IMR-90 (cell line): ENCODE data around the gene ELAVL4. TPM values are rescaled to one million over a fixed set of nuclear protein-coding genes. Genes with fewer than 3 reads are reported as not detected.

Source experiments
- ATAC-seq: fragments of 200-7000 bp; cut with Tn5 transposase; 2 replicates; pipeline ENCODE4 v1.9.1; 2020; ENCODE audit warnings: low read depth, mild to moderate bottlenecking, moderate library complexity
- BruUV-seq: library from RNA; stranded (reverse); fragments of 400-500 nt; replicated peaks from 2 replicates; lab custom pipeline; 2021; lab: Mats Ljungman, UMichigan
- CTCF ChIA-PET: fragments of 300-600 bp; formaldehyde crosslinking; extraction: SDS; loops from one replicate; lab custom pipeline; 2021; ENCODE audit warnings: antibody characterized with exemption; lab: Yijun Ruan, JAX
- POLR2A ChIA-PET: fragments of 300-600 bp; sonication (Branson Sonifier 250); formaldehyde crosslinking; loops from one replicate; lab custom pipeline; 2022; ENCODE audit warnings: antibody characterized with exemption; ENCODE audit not compliant: unreplicated experiment; lab: Charles Lee
- DNase-seq: peaks from one replicate; pipeline ENCODE4 v3.0.0; 2013
- H2AFZ ChIP-seq: replicated peaks from 2 replicates; pipeline ENCODE3; 2013; ENCODE audit warnings: low read length, mild to moderate bottlenecking; ENCODE audit not compliant: poor library complexity
- H2AK5ac ChIP-seq: 2 replicates; pipeline ENCODE4 v1.6.1; 2013; ENCODE audit warnings: low read depth, low read length, inconsistent platforms
- H2AK9ac ChIP-seq: replicated peaks from 2 replicates; pipeline ENCODE3; 2013; ENCODE audit warnings: mild to moderate bottlenecking, low read depth, low read length, moderate library complexity; ENCODE audit not compliant: poor library complexity
- H2BK120ac ChIP-seq: 2 replicates; pipeline ENCODE4 v1.6.1; 2013; ENCODE audit warnings: low read depth, low read length, inconsistent platforms
- H2BK15ac ChIP-seq: 3 replicates; pipeline ENCODE4 v1.6.1; 2013; ENCODE audit warnings: low read depth, low read length, inconsistent platforms
- H2BK20ac ChIP-seq: 2 replicates; pipeline ENCODE4 v1.6.1; 2013; ENCODE audit warnings: low read depth, mild to moderate bottlenecking, inconsistent platforms, low read length, moderate library complexity
- H2BK5ac ChIP-seq: 2 replicates; pipeline ENCODE4 v1.6.1; 2013; ENCODE audit warnings: mild to moderate bottlenecking, low read depth, low read length, inconsistent platforms; ENCODE audit not compliant: poor library complexity, severe bottlenecking
- H3K14ac ChIP-seq: replicated peaks from 2 replicates; pipeline ENCODE4 v1.6.1; 2013; ENCODE audit warnings: low read depth, low read length, inconsistent platforms
- H3K18ac ChIP-seq: 2 replicates; pipeline ENCODE4 v1.6.1; 2013; ENCODE audit warnings: low read depth, low read length, control low read depth
- H3K23ac ChIP-seq: 2 replicates; pipeline ENCODE4 v1.6.1; 2013; ENCODE audit warnings: low read depth, low read length, inconsistent platforms
- H3K27ac ChIP-seq: 2 replicates; pipeline ENCODE4 v1.5.1; 2013; ENCODE audit warnings: mild to moderate bottlenecking, control low read depth, low read length; ENCODE audit not compliant: insufficient read depth
- H3K27me3 ChIP-seq: 2 replicates; pipeline ENCODE4 v1.6.1; 2013; ENCODE audit warnings: low read length; ENCODE audit not compliant: control insufficient read depth, insufficient read depth
- H3K36me3 ChIP-seq: 2 replicates; pipeline ENCODE4 v1.6.1; 2013; ENCODE audit warnings: low read length, mixed read lengths; ENCODE audit not compliant: control insufficient read depth, insufficient read depth
- H3K4ac ChIP-seq: 2 replicates; pipeline ENCODE4 v1.6.1; 2013; ENCODE audit warnings: low read depth, low read length, inconsistent platforms
- H3K4me1 ChIP-seq: 2 replicates; pipeline ENCODE4 v1.6.1; 2013; ENCODE audit warnings: low read length, mixed read lengths; ENCODE audit not compliant: control insufficient read depth, insufficient read depth
- H3K4me2 ChIP-seq: 2 replicates; pipeline ENCODE4 v1.6.1; 2013; ENCODE audit warnings: low read depth, mild to moderate bottlenecking, control low read depth, low read length, moderate library complexity
- H3K4me3 ChIP-seq: 2 replicates; pipeline ENCODE4 v1.5.1; 2013; ENCODE audit warnings: low read depth, mild to moderate bottlenecking, control low read depth, low read length, moderate library complexity; ENCODE audit not compliant: insufficient read depth
- H3K56ac ChIP-seq: 2 replicates; pipeline ENCODE4 v1.6.1; 2013; ENCODE audit warnings: low read length, inconsistent platforms; ENCODE audit not compliant: insufficient read depth; ENCODE audit errors: extremely low read depth
- H3K79me1 ChIP-seq, 2 experiments: 2 replicates each; pipeline ENCODE4 v1.6.1; 2013; ENCODE audit warnings: low read length in 2 of 2, inconsistent platforms in 1 of 2, low read depth in 1 of 2
- H3K9ac ChIP-seq: 2 replicates; pipeline ENCODE4 v1.6.1; 2013; ENCODE audit warnings: low read depth, low read length, control low read depth
- H3K9me1 ChIP-seq: 2 replicates; pipeline ENCODE4 v1.6.1; 2013; ENCODE audit warnings: low read length, inconsistent platforms; ENCODE audit not compliant: insufficient read depth
- H3K9me3 ChIP-seq: 2 replicates; pipeline ENCODE4 v1.6.1; 2013; ENCODE audit warnings: low read length; ENCODE audit not compliant: control insufficient read depth, insufficient read depth
- H4K20me1 ChIP-seq: 2 replicates; pipeline ENCODE4 v1.6.1; 2013; ENCODE audit warnings: low read length, inconsistent platforms; ENCODE audit not compliant: insufficient read depth
- H4K5ac ChIP-seq: 2 replicates; pipeline ENCODE4 v1.6.1; 2013; ENCODE audit warnings: mild to moderate bottlenecking, low read depth, low read length, control low read depth
- H4K8ac ChIP-seq, 2 experiments: 2 replicates each; pipeline ENCODE4 v1.6.1; 2013; ENCODE audit warnings: low read depth in 2 of 2, low read length in 2 of 2, control low read depth in 1 of 2, inconsistent platforms in 1 of 2
- H4K91ac ChIP-seq: 2 replicates; pipeline ENCODE4 v1.6.1; 2013; ENCODE audit warnings: low read depth, low read length, inconsistent platforms; ENCODE audit not compliant: insufficient read depth
- BHLHE40 ChIP-seq: fragments of 150-350 bp; IDR thresholded peaks from 2 replicates; pipeline ENCODE4 v1.6.1; 2016; ENCODE audit warnings: mild to moderate bottlenecking, low read depth, low read length
- CEBPB ChIP-seq: IDR thresholded peaks from 2 replicates; pipeline ENCODE4 v1.6.1; 2012; ENCODE audit warnings: low read depth, low read length, improper control_type of control experiment
- CHD1 ChIP-seq: IDR thresholded peaks from 2 replicates; pipeline ENCODE4 v1.6.1; 2012; ENCODE audit warnings: low read depth, low read length, improper control_type of control experiment
- CTCF ChIP-seq: conservative IDR thresholded peaks from 2 replicates; pipeline ENCODE4 v1.5.1; 2012; ENCODE audit warnings: mild to moderate bottlenecking, low read depth, low read length, improper control_type of control experiment
- ELK1 ChIP-seq: fragments of 150-350 bp; IDR thresholded peaks from 2 replicates; pipeline ENCODE4 v1.6.1; 2016; ENCODE audit warnings: low read depth, mild to moderate bottlenecking, low read length, moderate library complexity, borderline replicate concordance
- FOS ChIP-seq: fragments of 150-350 bp; IDR thresholded peaks from 2 replicates; pipeline ENCODE4 v1.6.1; 2016; ENCODE audit warnings: low read depth, low read length
- MAFK ChIP-seq: IDR thresholded peaks from 2 replicates; pipeline ENCODE4 v1.6.1; 2012; ENCODE audit warnings: low read depth, low read length, improper control_type of control experiment
- MAZ ChIP-seq: IDR thresholded peaks from 2 replicates; pipeline ENCODE4 v1.6.1; 2012; ENCODE audit warnings: low read depth, mild to moderate bottlenecking, low read length, improper control_type of control experiment, moderate library complexity, borderline replicate concordance
- MXI1 ChIP-seq: IDR thresholded peaks from 2 replicates; pipeline ENCODE4 v1.6.1; 2012; ENCODE audit warnings: low read depth, mild to moderate bottlenecking, low read length, moderate library complexity, borderline replicate concordance
- NFE2L2 ChIP-seq: fragments of 150-350 bp; IDR thresholded peaks from 2 replicates; pipeline ENCODE4 v1.6.1; 2016; ENCODE audit warnings: low read depth, mild to moderate bottlenecking, low read length
- POLR2A ChIP-seq: IDR thresholded peaks from 2 replicates; pipeline ENCODE4 v1.6.1; 2012; ENCODE audit warnings: mild to moderate bottlenecking, low read depth, low read length
- RAD21 ChIP-seq: IDR thresholded peaks from 2 replicates; pipeline ENCODE4 v1.6.1; 2012; ENCODE audit warnings: low read length, improper control_type of control experiment
- RCOR1 ChIP-seq: IDR thresholded peaks from 2 replicates; pipeline ENCODE4 v1.6.1; 2012; ENCODE audit warnings: mild to moderate bottlenecking, low read length, improper control_type of control experiment; ENCODE audit not compliant: insufficient replicate concordance
- RFX5 ChIP-seq: IDR thresholded peaks from 2 replicates; pipeline ENCODE4 v1.8.0; 2012; ENCODE audit warnings: low read depth, mild to moderate bottlenecking, low read length, moderate library complexity
- SMC3 ChIP-seq: fragments of 150-350 bp; IDR thresholded peaks from 2 replicates; pipeline ENCODE4 v1.6.1; 2016; ENCODE audit warnings: low read depth, mild to moderate bottlenecking, antibody characterized with exemption, low read length, moderate library complexity
- USF2 ChIP-seq: fragments of 150-350 bp; IDR thresholded peaks from 2 replicates; pipeline ENCODE4 v1.6.1; 2017; ENCODE audit warnings: mild to moderate bottlenecking, antibody characterized with exemption, low read length, low read depth
- WGBS, 2 experiments: methylation state at CpG; one replicate each; pipeline versions ENCODE4 v1.1.5 to v1.1.7; 2013; ENCODE audit warnings: missing lambda C conversion rate in 2 of 2; ENCODE audit not compliant: insufficient read length in 1 of 2; ENCODE audit errors: extremely low coverage in 2 of 2; 5-methylcytosine and 5-hydroxymethylcytosine counted together
- dilution Hi-C: fragments of 300-500 bp; cut with HindIII; formaldehyde crosslinking; loops from one replicate; pipeline ENCODE4 v1.14.3; 2018; ENCODE audit warnings: low sequenced_read_pairs; ENCODE audit not compliant: unreplicated experiment
- in situ Hi-C: fragments of 300-500 bp; cut with MboI; formaldehyde crosslinking; loops from 3 replicates; pipeline ENCODE4 v1.14.3; 2019; ENCODE audit warnings: low sequenced_read_pairs, inconsistent platforms, mixed read lengths
- intact Hi-C: fragments of 100-400 bp; cut with micrococcal nuclease; formaldehyde crosslinking; loops from 2 replicates; pipeline ENCODE4 v1.10.0; 2022
- polyA plus RNA-seq, 3 experiments: library from polyadenylated mRNA; depleted of rRNA; stranded (reverse); fragments of >200 nt; gene quantifications; 2 replicates each; pipeline ENCODE4 v1.2.3, GENCODE V29; 2012; ENCODE audit warnings: low replicate concordance in 1 of 3
- total RNA-seq: library from RNA; depleted of rRNA; stranded (reverse); fragments of >200 nt; gene quantifications from 2 replicates; pipeline ENCODE4 v1.2.3, GENCODE V29; 2012

ELAVL4 gene
- total and polyA plus RNA-seq, 2 of the 4 experiments (the other 2 are of a cell fraction): not detected

- Histone ChIP-seq H3K27ac (no peak overlapping the region), H3K9ac (no peak overlapping the region), H3K27me3 (no peaks in the 10 kb centered on the region), H3K4me2 (no peak overlapping the region), H2AK5ac (no peak overlapping the region), H2BK5ac (no peak overlapping the region), H2AK9ac (no peak overlapping the region), H2BK20ac (no peak overlapping the region), H3K36me3 (no peaks in the 10 kb centered on the region), H3K9me1 (no peaks in the 10 kb centered on the region), H3K9me3 (no peaks in the 10 kb centered on the region; the same call in 1 of the 2 replicates), H3K56ac (no peak overlapping the region), H2BK15ac (no peak overlapping the region), H3K4me3 (no peak overlapping the region), H2BK120ac (no peak overlapping the region), H4K91ac (no peak overlapping the region), H4K8ac (no peak overlapping the region), H3K23ac (no peak overlapping the region), H3K18ac (no peak overlapping the region), H4K5ac (no peak overlapping the region), H2AFZ (no peak overlapping the region), H3K79me1 (no peaks in the 10 kb centered on the region), H4K20me1 (no peaks in the 10 kb centered on the region), H3K4me1 (no peaks in the 10 kb centered on the region), H3K4ac (no peak overlapping the region), H3K14ac (no peak overlapping the region)
- in situ Hi-C loops (no loop called here), intact Hi-C loops (no loop called here), dilution Hi-C loops (no loop called here)
- TF ChIP-seq RCOR1 (no peak), CEBPB (no peak), MAZ (no peak), MAFK (no peak), RFX5 (no peak), NFE2L2 (no peak), SMC3 (no peak), POLR2A (no peak), CHD1 (no peak), BHLHE40 (no peak), CTCF (no peak), ELK1 (no peak), FOS (no peak), USF2 (no peak), MXI1 (no peak), RAD21 (no peak)
- POLR2A ChIA-PET: no interaction called here
- CTCF ChIA-PET: no interaction called here
- DNase-seq (no peak), ATAC-seq (no peak)
- 17% methylated on average over 2 of the region's 7 CpGs; no CpG with 5 or more reads in 1 of the 2 experiments for WGBS, 2 experiments
- BruUV-seq: no TSS peak
These were observed 5.1 kb upstream of the ELAVL4 start for GRCh38 chr1:50103615-50104081.
